ENCODE data around the gene CDC27. TPM values are rescaled to one million over a fixed set of nuclear protein-coding genes. Genes with fewer than 3 reads are reported as not detected.

Gene CDC27
- total and polyA plus RNA-seq, 2 donors (not counting 1 experiment from before 2014, with no cell fraction given), result 20.5 to 90.7 TPM

GRCh38 chr17:47222047-47222446 is 33.0 kb upstream of the CDC27 start:
- 92% methylated on average over 2 of the region's 4 CpGs for WGBS (ENCODE audit: insufficient coverage)
- no peak overlapping the region for H3K4me3 ChIP-seq (ENCODE audit: control extremely low read depth in 1 of 5, extremely low read depth in 1 of 5, insufficient read depth in 1 of 5, low read depth in 2 of 5, low read length in 4 of 5)
- DNase-seq (no peak), ATAC-seq (ENCODE audit: low read depth) (no peak)
- Mint-ChIP-seq H3K9me3 (ENCODE audit: insufficient read depth) (no peaks in the 10 kb centered on the region), H3K4me3 (no peak overlapping the region), H3K27ac (no peak overlapping the region), H3K27me3 (no peaks in the 10 kb centered on the region), H3K4me1 (peaks cover 38% of the 10 kb centered on the region)
- no peaks in the 10 kb centered on the region for H4K20me1 ChIP-seq (ENCODE audit: control insufficient read depth, insufficient read depth, low read length, poor library complexity, severe bottlenecking)
- peak overlapping the region; percentile 34 for H3K4me2 ChIP-seq (replicated peaks; ENCODE audit: low read depth, low read length, poor library complexity, severe bottlenecking)
- H3K4me1 ChIP-seq (ENCODE audit: control insufficient read depth in 2 of 2, insufficient read depth in 2 of 2, low read length in 2 of 2), result peaks cover 37 to 46% of the 10 kb centered on the region in 2 donors
- no peak overlapping the region for H3K9ac ChIP-seq (ENCODE audit: low read length)
- ChIA-PET POLR2A (no interaction called here), CTCF (no interaction called here)
- no peaks in the 10 kb centered on the region for H3K79me2 ChIP-seq (ENCODE audit: control insufficient read depth, insufficient read depth, low read length)
- no peak overlapping the region for H3K27ac ChIP-seq (ENCODE audit: low read length in 2 of 2)
- intact Hi-C loops (cut with micrococcal nuclease), result loop anchor here (5.0 kb wide), 1 partner anchor 35 kb away; the partner anchor contains the start of gene CDC27
- H3K27me3 ChIP-seq (replicated peaks in 1 of 4; ENCODE audit: control extremely low read depth in 1 of 4, control insufficient read depth in 3 of 4, insufficient read depth in 4 of 4, low read length in 3 of 4), result no peaks in the 10 kb centered on the region
- H2AFZ ChIP-seq (ENCODE audit: insufficient read depth, low read depth, low read length, poor library complexity, severe bottlenecking), result no peak overlapping the region
- no peak for TF ChIP-seq EZH2 (IDR thresholded peaks at IDR 0.05; ENCODE audit: borderline replicate concordance, insufficient read depth, low read depth, low read length, poor library complexity, severe bottlenecking)
- TF ChIP-seq, protein P1, sequence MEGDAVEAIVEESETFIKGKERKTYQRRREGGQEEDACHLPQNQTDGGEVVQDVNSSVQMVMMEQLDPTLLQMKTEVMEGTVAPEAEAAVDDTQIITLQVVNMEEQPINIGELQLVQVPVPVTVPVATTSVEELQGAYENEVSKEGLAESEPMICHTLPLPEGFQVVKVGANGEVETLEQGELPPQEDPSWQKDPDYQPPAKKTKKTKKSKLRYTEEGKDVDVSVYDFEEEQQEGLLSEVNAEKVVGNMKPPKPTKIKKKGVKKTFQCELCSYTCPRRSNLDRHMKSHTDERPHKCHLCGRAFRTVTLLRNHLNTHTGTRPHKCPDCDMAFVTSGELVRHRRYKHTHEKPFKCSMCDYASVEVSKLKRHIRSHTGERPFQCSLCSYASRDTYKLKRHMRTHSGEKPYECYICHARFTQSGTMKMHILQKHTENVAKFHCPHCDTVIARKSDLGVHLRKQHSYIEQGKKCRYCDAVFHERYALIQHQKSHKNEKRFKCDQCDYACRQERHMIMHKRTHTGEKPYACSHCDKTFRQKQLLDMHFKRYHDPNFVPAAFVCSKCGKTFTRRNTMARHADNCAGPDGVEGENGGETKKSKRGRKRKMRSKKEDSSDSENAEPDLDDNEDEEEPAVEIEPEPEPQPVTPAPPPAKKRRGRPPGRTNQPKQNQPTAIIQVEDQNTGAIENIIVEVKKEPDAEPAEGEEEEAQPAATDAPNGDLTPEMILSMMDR (IDR thresholded peaks at IDR 0.05), result no peak
- no peaks in the 10 kb centered on the region for H3K36me3 ChIP-seq (replicated peaks in 1 of 2; ENCODE audit: control extremely low read depth in 1 of 2, control insufficient read depth in 1 of 2, extremely low read depth in 1 of 2, insufficient read depth in 2 of 2, low read length in 1 of 2)
- H3K9me3 ChIP-seq (ENCODE audit: control extremely low read depth in 1 of 3, control insufficient read depth in 2 of 3, insufficient read depth in 1 of 3, low read length in 2 of 3), result peaks cover 0 to 14% (median 0%) of the 10 kb centered on the region in 3 donors

DNA sequence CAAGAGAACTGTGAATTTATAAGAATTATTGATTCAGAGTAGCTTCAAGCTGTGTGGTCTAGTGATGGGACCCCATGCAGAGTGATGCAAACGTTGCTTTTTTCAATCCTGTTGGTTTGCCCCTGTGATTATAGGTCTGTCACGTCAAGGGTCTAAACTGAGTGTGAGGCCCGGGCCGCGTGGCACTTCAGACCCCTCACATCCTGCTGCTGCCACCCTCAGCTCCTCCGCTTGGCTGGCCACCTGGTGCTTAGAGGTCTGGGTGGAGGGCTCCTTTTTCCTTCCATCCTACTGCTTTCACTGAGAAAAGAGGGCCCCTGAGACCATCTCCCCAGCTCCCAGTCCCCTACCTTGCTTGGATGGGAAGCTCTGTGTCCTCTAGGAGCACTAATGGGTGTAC is 32.1 kb upstream of the CDC27 start:
- H3K27ac Mint-ChIP-seq, result no peak overlapping the region
- ChIA-PET POLR2A (no interaction called here), CTCF (interaction anchor here (0.7 to 3.6 kb wide), 4 partner anchors 8 to 95 kb away, joined by 3 to 27 read pairs (median 6); partner anchors contain the start of gene MYL4)
- H3K27me3 Mint-ChIP-seq, result no peaks in the 10 kb centered on the region
- 20% methylated on average over 5 of the region's 6 CpGs for WGBS (ENCODE audit: insufficient coverage)
- Histone ChIP-seq H4K20me1 (ENCODE audit: control insufficient read depth, insufficient read depth, low read length, poor library complexity, severe bottlenecking) (no peaks in the 10 kb centered on the region), H3K36me3 (replicated peaks in 1 of 2; ENCODE audit: control extremely low read depth in 1 of 2, control insufficient read depth in 1 of 2, extremely low read depth in 1 of 2, insufficient read depth in 2 of 2, low read length in 1 of 2) (no peaks in the 10 kb centered on the region), H3K9me3 (ENCODE audit: control extremely low read depth in 1 of 3, control insufficient read depth in 2 of 3, insufficient read depth in 1 of 3, low read length in 2 of 3) (peaks cover 0 to 14% (median 0%) of the 10 kb centered on the region in 3 donors), H3K4me2 (replicated peaks; ENCODE audit: low read depth, low read length, poor library complexity, severe bottlenecking) (peak overlapping the region; percentile 34), H3K79me2 (ENCODE audit: control insufficient read depth, insufficient read depth, low read length) (no peaks in the 10 kb centered on the region), H2AFZ (ENCODE audit: insufficient read depth, low read depth, low read length, poor library complexity, severe bottlenecking) (no peak overlapping the region), H3K27me3 (replicated peaks in 1 of 4; ENCODE audit: control extremely low read depth in 1 of 4, control insufficient read depth in 3 of 4, insufficient read depth in 4 of 4, low read length in 3 of 4) (no peaks in the 10 kb centered on the region), H3K4me1 (ENCODE audit: control insufficient read depth in 2 of 2, insufficient read depth in 2 of 2, low read length in 2 of 2) (peaks cover 37 to 49% of the 10 kb centered on the region in 2 donors), H3K9ac (ENCODE audit: low read length) (no peak overlapping the region), H3K4me3 (ENCODE audit: control extremely low read depth in 1 of 5, extremely low read depth in 1 of 5, insufficient read depth in 1 of 5, low read depth in 2 of 5, low read length in 4 of 5) (no peak overlapping the region), H3K27ac (ENCODE audit: low read length in 2 of 2) (no peak overlapping the region)
- ATAC-seq (ENCODE audit: low read depth) (peak; percentile 26), DNase-seq (no peak)
- intact Hi-C loops (cut with micrococcal nuclease), result loop anchor here (5.0 kb wide), 1 partner anchor 34 kb away; the partner anchor contains the start of gene CDC27
- peaks cover 41% of the 10 kb centered on the region for H3K4me1 Mint-ChIP-seq
- H3K4me3 Mint-ChIP-seq, result no peak overlapping the region
- H3K9me3 Mint-ChIP-seq (ENCODE audit: insufficient read depth), result no peaks in the 10 kb centered on the region
- TF ChIP-seq, protein P1 (IDR thresholded peaks at IDR 0.05), result no peak
- no peak for TF ChIP-seq EZH2 (IDR thresholded peaks at IDR 0.05; ENCODE audit: borderline replicate concordance, insufficient read depth, low read depth, low read length, poor library complexity, severe bottlenecking)

Data from B cell (primary cell).